ENCODE results near the gene KRT23. TPM values are rescaled to one million over a fixed set of nuclear protein-coding genes. Genes with fewer than 3 reads are reported as not detected.

The KRT23 gene
- total RNA-seq, 1 donor from 2014 or later: 0.16 TPM

GRCh38 chr17:40915721-40916256 is 21.7 kb downstream of the KRT23 start:
- ATAC-seq: no peak
- no peak for DNase-seq (ENCODE audit: missing footprints)
- intact Hi-C loops (cut with DNase I): loop anchor here (10.0 kb wide), 1 partner anchor 409 kb away; no protein-coding TSS in a partner anchor

- intact Hi-C loops (cut with DNase I): loop anchor here (10.0 kb wide), 1 partner anchor 410 kb away; no protein-coding TSS in a partner anchor
- no peak for DNase-seq (ENCODE audit: missing footprints)
- ATAC-seq: no peak
Observed at GRCh38 chr17:40915199-40915661, 22.2 kb downstream of the KRT23 start.

- ATAC-seq (no peak), DNase-seq (ENCODE audit: missing footprints) (no peak)
- intact Hi-C loops (cut with DNase I): loop anchor here (10.0 kb wide), 1 partner anchor 411 kb away; no protein-coding TSS in a partner anchor
Observed at GRCh38 chr17:40914075-40914855, 23.2 kb downstream of the KRT23 start.

- no peak for ATAC-seq
- intact Hi-C loops (cut with DNase I): loop anchor here (10.0 kb wide), 1 partner anchor 412 kb away; no protein-coding TSS in a partner anchor
Observed at GRCh38 chr17:40912486-40913210, 24.8 kb downstream of the KRT23 start.

GRCh38 chr17:40910441-40910841 is 27.0 kb downstream of the KRT23 start:
- intact Hi-C loops (cut with DNase I): loop anchor here (2.0 to 10.0 kb wide), 2 partner anchors 414 to 752 kb away; no protein-coding TSS in a partner anchor
- DNase-seq (ENCODE audit: missing footprints) (no peak), ATAC-seq (no peak)

More at GRCh38 chr17:40912486-40913210, 24.8 kb downstream of the KRT23 start:
- no peak for DNase-seq (ENCODE audit: missing footprints)

- ATAC-seq: no peak
- intact Hi-C loops (cut with DNase I): loop anchor here (1.0 to 10.0 kb wide), 4 partner anchors 415 to 753 kb away; no protein-coding TSS in a partner anchor
Observed at GRCh38 chr17:40909755-40910154, 27.7 kb downstream of the KRT23 start.

GRCh38 chr17:40909351-40909750 is 28.1 kb downstream of the KRT23 start:
- intact Hi-C loops (cut with DNase I): loop anchor here (1.0 to 5.0 kb wide), 2 partner anchors 640 to 738 kb away; no protein-coding TSS in a partner anchor

More at GRCh38 chr17:40909755-40910154, 27.7 kb downstream of the KRT23 start:
- no peak for DNase-seq (ENCODE audit: missing footprints)

GRCh38 chr17:40906613-40907012 is 30.8 kb downstream of the KRT23 start:
- DNase-seq (ENCODE audit: missing footprints): no peak
- intact Hi-C loops (cut with DNase I): loop anchor here (5.0 kb wide), 1 partner anchor 741 kb away; no protein-coding TSS in a partner anchor
- no peak for ATAC-seq

More at GRCh38 chr17:40909351-40909750, 28.1 kb downstream of the KRT23 start:
- ATAC-seq: peak; percentile 90
- peak; percentile 82 for DNase-seq (ENCODE audit: missing footprints)

GRCh38 chr17:40905370-40905769 is 32.1 kb downstream of the KRT23 start:
- DNase-seq (ENCODE audit: missing footprints) (no peak), ATAC-seq (no peak)
- intact Hi-C loops (cut with DNase I): loop anchor here (5.0 kb wide), 1 partner anchor 742 kb away; no protein-coding TSS in a partner anchor

GRCh38 chr17:40903129-40903847 is 34.2 kb downstream of the KRT23 start:
- intact Hi-C loops (cut with DNase I): no loop called here
- DNase-seq (ENCODE audit: missing footprints) (no peak), ATAC-seq (no peak)

- ATAC-seq (no peak), DNase-seq (ENCODE audit: missing footprints) (no peak)
- intact Hi-C loops (cut with DNase I): no loop called here
Observed at GRCh38 chr17:40902498-40902897, 34.9 kb downstream of the KRT23 start.

- DNase-seq (ENCODE audit: missing footprints) (no peak), ATAC-seq (no peak)
- intact Hi-C loops (cut with DNase I): no loop called here
Observed at GRCh38 chr17:40901981-40902474, 35.4 kb downstream of the KRT23 start.

- intact Hi-C loops (cut with DNase I): no loop called here
- DNase-seq (ENCODE audit: missing footprints) (no peak), ATAC-seq (no peak)
Observed at GRCh38 chr17:40900809-40901356, 36.6 kb downstream of the KRT23 start.

GRCh38 chr17:40896916-40897455 is 40.5 kb downstream of the KRT23 start:
- intact Hi-C loops (cut with DNase I): no loop called here
- ATAC-seq: no peak
- no peak for DNase-seq (ENCODE audit: missing footprints)

GRCh38 chr17:40895106-40895730 is 42.2 kb downstream of the KRT23 start:
- no peak for DNase-seq (ENCODE audit: missing footprints)
- intact Hi-C loops (cut with DNase I): no loop called here

GRCh38 chr17:40888196-40888720 is 49.2 kb downstream of the KRT23 start:
- intact Hi-C loops (cut with DNase I): no loop called here
- ATAC-seq: no peak
- no peak for DNase-seq (ENCODE audit: missing footprints)

More at GRCh38 chr17:40895106-40895730, 42.2 kb downstream of the KRT23 start:
- ATAC-seq: no peak

GRCh38 chr17:40886090-40886489 is 51.4 kb downstream of the KRT23 start:
- ATAC-seq (no peak), DNase-seq (ENCODE audit: missing footprints) (no peak)
- intact Hi-C loops (cut with DNase I): no loop called here

Measured in Right ventricle myocardium inferior (tissue), 1 donor.